HG03558 (cell line): ENCODE results near the gene JAKMIP3.

Source experiments
- ATAC-seq: cut with Tn5 transposase; IDR thresholded peaks from one replicate; pipeline ENCODE4 v1.9.1; 2021; ENCODE audit warnings: moderate number of reproducible peaks; ENCODE audit not compliant: unreplicated experiment; ENCODE audit errors: extremely low read depth

The JAKMIP3 gene

DNA sequence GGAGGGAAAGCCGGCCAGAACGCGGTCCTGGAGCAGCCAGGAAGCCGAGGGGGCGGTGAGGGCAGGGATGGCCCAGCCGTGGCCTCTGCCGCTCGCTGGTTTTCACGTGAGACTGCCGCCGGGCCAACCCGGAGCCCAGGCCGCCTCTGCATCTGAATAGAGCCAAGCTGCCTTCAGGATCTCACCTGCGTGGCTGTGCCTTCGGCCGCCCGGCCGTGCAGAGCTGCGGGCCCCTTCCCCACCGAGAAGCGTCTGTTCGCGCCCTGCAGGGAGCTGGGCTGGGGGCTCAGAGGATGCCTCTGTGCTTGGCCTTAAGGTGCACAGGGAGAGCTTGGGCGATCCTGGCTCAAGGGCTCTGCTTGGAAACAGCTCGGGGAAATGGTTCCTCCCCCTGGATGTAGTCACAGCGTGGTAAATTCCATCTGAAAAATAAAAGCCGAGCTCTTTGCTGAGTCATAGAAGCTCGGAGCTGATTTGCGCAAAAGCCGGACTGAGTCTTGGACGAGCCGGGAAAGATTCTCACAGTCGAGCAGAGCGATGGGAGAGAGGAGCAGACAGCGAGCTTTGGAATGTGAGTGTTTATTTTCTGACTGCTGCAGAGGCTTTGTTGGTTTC is at the start of gene JAKMIP3:
JAKMIP3 (plus strand) TSS at position 456 of the 615 bp plus-strand sequence. CDS start 38,863 bp downstream, outside the sequence.
- ATAC-seq: no peak

DNA sequence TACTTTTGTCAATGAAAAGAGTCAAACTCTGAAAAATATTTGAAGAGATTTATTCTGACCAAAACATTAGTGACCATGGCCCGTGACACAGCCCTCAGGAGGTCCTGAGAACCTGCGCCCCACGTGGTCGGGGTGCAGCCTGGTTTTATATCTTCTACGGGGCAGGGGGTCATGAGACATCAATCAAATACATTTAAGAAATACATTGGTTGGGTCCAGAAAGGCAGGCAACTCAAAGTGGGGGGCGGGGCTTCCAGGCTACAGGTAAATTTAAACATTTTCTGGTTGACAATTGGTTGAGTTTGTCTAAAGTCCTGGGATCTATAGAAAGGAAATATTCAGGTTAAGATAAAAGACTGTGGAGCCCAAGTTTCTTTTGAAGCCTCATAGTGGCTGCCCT is 49.2 kb upstream of the JAKMIP3 start:
- ATAC-seq: no peak

DNA sequence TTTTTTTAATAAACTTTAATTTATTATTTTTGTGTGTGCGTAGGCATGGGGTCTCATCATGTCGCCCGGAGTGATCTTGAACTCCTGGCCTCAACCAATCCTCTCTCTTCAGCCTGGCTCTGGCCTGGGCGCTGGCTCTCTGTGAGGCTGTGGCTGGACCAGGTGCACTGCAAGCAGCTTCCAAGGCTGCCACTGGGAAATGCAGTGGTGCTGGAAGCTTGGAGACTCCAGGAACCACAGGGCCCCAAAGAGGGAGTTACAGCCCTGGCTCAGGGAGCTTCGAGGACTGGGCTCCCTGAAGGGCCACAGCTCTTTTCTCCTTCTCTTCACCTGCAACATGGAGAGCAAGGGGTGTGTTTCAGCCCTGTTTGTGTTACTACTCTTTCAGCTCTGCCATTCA is 47.3 kb upstream of the JAKMIP3 start:
- ATAC-seq: no peak

DNA sequence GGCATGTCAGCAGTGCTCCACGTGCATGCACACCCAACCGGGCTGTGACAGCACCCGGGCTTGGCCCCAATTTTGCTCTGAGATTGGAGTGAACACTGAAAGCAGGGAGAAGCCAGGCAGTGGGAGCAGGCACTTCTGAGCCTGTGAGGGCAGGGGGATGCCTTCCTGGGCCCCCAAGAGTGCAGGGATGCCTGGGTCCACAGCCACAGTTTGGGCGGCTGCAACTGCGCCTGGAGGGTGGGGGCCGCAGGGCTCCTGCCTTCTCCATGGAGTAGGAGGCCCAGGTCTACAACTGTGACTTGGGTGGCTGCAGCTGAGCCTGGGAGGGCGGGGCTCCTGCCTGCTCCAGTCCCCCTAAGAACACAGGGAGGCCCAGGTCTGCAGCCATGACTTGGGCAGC is 46.4 kb upstream of the JAKMIP3 start:
- ATAC-seq: no peak

DNA sequence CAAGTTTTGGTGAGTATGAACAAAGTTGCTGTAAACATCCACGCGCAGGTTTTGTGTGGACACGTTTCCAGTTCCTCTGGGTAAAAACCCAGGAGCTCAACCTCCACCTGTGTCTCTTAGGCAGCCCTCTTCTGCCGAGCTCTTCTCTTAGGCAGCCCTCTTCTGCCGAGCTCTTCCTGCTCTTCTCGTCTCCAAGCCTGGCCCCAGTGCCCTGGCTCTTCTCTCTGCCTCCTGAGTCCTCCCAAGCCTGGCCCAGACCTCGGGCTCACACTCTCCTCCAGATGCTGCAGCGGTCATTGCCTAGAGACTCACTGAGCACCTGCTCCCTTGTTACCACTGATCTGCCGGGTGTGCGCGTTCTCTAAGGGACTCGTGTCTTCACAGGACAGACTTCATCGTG is 45.3 kb upstream of the JAKMIP3 start:
- ATAC-seq: no peak

DNA sequence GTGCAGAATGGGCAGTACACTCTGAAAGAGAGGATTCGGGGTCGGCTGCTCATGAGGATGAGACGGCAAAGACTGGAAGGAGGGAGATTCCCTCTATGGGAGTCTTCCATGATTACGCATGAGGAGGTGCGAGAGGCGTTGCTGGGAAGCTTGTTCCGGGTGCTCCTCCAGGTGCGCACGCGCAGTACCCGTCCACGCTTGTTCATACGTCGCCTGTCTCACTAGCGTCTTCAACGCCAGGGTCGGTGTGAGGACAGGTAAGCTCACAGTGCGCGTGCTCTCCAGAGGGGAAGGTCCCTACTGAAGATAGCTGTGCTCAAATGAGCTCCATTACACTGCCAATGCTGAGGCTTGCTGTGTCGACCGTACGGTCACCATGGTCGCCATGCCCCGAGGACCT is 44.7 kb upstream of the JAKMIP3 start:
- no peak for ATAC-seq

DNA sequence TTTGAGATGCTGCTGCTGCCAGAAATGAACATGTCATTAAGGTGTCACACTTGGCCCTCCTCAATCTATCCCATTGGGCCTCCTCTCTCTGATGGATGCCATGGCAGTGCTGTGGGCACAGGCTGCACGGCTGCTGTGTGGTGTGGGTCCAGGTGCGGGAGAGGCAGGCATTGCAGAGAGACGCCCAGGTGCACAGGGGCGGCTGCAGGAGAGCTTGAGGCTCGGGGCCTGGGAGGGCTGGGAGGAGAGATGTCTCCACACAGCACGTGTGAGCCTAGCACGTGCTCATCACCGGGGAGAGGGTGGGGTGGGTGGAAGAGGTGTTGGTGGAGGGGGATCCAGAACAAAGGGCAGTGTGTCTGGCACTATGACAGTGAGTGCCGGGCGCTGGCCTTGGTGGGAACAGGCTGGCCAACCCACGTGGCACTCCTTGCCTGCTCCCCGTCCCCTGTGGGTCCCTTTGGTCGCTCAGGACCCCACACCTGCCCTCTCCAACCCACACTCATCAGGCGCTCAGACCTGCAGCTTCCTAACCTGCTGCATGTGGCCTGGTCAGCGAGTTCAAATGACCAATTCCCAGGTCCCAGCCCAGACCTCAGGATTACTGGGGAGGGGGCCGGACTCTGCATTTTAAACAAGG is 44.1 kb upstream of the JAKMIP3 start:
- no peak for ATAC-seq

DNA sequence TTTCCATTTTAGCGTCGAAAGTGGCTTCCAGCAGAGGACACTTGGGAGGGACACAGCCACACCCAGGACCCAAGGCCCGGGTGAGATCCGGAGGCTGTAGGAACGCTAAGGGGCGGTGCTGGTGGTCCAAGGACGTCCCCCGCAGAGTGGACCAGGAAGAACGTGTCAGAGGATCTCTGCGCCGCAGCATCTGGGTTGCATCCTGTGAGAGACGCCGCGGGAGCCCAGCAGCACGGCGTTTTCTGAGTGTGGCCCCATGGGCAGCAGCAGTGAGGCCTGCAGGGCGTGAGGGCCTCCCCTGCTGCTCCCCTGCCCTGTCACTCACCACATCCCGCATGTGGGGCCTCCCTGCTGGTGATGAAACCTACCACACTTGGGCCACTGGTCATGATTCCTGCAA is 43.5 kb upstream of the JAKMIP3 start:
- no peak for ATAC-seq

DNA sequence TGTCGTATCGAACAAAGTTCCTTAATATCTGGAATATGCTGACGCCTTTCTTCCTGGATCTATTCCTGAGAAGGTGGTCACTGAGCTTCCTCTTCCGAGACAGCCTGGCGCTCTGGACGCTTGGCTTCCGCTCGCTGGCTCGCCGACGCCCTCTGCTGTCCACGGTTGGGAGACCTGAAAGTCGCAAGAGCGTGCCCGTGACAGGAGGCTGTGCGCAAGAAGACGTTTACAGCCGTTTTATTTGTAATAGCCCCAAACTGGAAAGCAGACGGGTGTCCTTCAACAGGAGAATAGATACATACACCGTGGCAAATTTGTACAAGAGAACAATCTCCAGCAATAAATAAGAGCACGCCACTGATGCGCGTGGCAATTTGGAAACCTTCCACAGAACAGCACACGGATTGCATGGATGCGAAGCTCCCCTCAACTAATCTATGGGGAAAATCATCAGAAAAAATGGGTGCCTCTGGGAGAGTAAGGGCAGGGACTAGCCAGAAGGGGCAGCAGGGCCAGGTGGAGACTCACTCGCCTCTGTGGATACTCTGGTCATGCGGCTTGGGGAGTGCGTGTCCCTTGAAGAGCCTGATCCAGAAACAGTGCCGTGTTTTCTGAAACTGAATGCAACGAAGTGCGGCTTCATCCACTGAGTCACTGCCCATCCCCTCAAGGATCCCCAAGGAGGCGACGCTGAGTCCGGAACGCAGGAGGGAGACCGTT is 42.5 kb upstream of the JAKMIP3 start:
- ATAC-seq: no peak

DNA sequence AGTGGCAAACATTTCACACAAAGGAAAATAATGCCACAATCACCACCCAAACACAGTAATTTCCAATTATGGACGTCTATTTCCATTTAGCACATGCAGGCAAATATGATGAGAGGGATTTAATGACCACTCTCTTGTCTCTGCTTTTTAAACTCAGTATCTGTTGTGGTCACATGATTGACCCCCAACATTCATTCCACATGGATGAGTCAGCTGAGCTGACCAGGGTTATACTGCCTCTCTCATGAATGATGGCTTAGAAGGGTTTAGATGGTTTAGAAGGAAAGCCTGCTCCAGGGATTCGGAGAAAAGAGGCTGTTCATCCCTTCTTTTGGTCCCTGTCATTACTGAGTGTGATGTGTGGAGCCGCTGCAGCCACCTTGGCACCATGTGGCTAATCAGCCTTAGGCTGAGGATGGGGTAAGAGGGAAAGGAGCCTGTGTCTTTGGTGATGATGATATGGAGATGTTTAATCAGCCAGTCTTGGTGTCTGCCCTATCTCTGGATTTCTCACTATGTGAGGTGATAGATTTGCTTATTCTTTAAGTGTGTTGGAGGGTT is 38.2 kb upstream of the JAKMIP3 start:
- ATAC-seq: no peak

DNA sequence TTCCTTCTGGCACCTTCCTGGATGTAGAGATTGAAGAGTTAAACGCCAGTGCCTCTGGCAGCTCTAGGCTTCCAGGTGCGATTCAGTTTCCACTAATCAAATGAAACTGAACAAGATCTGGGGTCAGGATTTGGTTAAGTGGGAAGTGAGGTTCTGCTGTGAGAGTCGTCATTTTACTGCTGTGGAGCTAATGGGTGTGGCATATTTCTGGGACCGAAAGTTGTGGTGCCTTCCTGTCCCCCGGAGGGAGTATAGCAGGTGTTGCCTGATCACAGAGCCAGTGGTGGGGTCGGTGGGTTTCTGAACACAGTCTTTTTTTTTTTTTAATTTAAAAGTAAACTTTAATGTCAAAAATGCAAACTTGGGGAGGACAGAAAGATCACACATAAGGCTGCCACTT is 37.0 kb upstream of the JAKMIP3 start:
- ATAC-seq: no peak

DNA sequence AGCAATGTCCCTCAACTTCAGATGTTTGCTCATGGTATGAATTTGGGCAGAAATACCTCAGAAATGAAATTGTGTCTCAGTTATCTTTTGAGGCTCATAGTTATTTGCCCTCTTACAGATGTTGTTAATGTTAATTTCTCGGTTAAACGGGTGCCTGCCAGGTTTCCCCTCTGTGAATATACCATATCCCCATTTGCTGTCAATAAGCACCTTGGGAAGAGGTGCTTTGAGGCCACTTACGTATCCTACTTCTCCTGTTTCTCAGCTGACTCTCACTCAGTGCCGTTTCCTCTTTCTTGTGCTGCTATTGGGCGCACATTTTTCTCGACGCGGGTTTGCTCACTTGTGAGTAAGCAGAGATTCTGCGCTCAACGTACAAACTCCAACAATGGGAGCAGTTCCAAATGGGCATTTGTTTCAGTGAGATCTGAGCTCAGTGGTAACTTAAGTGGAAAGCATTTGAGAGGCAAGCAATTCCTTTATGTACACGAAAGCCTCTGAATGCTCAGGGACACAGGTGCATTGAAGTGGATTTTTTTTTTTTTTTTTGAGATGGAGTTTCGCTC is 34.8 kb upstream of the JAKMIP3 start:
- ATAC-seq: no peak

DNA sequence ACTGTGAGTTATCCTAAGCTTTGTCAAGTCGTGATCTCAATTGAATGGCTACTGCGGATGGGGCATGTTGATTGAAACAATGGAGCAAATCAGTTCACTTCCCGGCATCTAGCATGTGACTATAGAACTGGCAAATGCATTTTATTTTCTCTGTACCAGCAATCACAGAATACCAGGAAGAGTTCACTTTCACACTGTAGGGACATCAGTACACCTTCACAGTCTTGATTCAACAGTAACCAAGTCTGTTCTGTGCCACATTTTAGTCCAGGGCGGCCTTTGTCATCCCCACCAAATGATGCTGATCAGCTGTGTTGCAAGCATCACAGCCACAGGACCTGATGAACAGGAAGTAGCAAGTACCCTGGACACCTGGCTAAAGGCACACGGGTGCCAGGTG is 32.1 kb upstream of the JAKMIP3 start:
- no peak for ATAC-seq

DNA sequence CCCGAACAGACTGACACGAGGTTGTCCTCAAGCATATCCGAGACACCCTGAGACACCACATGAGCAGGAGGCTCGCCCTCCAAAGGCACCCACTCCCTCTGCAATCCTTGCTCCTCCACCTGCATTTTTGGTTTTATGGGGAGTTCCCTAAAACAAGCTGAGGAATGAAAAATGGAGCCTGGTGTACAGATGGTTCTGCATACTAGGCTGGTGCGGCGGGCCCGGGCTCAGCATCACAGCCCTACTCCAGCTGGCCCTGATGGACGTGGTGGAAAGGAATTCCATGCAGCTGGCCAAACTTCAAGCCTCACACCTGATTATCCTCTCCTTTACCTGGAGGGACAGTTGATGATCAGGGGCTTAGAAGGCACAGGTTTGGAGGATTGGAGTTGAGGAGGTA is 30.3 kb upstream of the JAKMIP3 start:
- no peak for ATAC-seq

DNA sequence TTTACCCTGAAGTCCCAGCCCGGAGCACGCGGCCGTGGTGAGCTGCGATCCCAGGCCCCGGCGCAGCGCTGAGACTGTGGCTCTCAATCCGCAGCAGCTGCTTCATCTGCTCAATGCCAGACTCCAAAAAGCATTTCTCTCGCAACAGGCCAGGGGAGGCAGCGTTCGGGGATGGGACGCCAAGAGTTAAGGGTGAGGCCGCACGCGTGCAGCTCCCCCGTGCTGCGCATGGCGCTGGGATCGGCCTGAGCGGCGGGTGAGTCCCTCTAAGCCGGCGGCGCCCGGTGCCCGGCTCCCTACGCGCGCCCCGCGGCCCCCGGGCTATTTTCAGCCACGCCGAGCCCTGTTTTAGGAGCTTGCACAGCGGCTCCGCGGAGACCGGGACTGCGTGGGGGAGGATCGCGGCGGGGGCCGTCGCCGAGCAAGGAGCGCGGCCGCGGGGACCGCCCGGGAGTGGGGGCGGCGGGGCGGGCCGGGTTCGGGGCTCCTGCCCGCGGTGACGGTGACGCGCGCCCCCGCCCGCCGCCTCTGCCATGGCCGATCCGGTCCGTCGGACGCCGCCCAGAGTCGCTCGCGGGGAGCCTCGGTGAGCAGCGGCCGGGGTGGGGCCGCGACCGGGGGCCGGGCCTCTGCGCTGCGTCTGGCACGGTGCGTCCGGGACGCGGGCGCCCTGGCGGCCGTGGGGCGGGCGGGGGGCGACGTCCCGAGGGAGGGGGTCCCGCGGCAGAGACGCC is 29.4 kb upstream of the JAKMIP3 start:
- no peak for ATAC-seq

DNA sequence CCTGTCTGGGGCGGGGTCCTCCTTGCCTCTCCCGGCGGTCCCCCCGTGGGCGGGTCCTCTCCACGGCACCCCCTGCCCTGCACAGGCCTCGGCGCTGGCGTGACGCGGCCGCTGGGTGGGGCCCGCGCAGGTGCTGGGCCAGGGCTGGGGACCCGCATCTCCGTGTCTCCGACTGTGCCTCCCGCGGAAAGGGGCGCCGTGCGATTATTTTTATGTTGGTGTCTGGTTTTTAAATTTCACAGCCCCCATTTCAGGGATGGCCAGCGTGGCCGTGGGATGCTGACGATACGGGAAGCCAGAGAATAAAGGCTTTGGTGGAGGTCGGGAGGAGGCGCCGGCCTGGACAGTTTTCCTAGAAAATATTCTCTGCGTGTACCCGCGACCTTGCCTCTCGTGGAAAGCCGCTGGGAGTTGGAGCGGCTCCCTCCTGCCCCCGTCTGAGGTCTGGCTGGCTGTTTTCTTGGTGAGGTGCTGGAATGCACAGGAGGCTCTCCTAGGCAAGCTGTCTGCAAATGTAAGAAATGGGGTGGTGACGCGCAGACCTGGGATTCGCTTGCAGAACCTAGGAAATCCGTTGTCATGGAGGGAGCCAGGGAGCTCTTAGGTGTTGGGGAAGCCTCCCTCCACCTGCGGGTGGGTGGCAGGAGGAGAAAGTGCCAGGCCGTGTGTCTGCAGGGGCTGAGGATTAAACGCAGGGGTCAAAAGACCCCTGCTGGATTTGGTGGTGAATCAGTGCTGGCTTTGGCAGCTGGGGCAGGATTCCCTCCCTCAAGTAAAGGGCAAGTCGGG is 28.7 kb upstream of the JAKMIP3 start:
- ATAC-seq: no peak

DNA sequence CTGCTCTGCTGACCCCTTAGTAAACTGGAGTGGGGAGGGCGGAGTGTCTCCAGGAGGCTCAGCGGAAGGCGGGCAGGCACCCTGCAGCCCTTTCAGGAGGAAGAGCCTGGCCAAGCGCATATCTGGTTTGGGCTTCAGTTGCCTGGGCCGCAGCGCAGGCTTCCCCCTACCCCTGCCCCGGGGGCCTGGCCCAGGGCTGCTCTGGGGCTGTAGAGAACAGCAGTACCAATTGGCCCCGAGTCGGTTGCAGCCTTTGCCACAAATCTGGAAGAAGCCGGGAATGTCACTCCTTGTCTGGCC is 28.1 kb upstream of the JAKMIP3 start:
- no peak for ATAC-seq

DNA sequence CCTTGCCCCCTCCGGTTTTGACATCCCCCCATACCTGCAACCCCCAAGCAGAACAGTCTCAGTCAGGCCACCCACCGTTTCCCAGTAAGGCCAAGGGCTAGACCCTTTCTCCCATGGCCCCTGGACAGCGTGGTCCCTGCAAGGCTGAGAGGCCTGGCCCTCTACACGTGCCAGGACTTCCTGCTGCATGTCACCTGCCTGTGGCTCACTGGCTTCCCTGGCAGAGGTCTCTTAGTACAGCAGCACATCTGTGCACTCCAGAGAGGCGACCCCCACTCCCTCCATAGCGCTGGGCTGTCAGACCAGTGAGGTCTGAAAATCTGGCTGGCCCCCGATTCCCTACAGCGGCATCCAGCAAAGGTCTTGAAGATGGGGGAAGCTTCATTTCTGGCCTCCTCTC is 26.4 kb upstream of the JAKMIP3 start:
- no peak for ATAC-seq

DNA sequence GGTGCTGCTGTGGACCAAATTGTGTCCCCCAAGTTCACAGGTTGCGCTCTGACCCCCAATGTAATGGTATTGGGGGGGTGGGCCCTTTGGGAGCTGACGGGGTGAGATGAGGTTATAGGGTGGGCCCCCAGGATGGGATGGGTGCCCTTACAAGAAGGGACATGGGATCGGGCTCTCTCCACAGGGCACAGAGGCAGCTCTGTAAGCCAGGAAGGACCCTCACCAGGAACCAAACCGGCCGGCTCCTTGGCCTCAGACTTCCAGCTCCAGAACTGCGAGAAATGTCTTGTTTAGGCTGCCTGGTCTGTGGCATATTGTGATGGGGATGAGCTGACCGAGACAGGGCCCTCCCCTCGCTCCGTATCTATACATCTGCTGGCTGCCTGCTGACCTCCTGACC is 25.7 kb upstream of the JAKMIP3 start:
- no peak for ATAC-seq

DNA sequence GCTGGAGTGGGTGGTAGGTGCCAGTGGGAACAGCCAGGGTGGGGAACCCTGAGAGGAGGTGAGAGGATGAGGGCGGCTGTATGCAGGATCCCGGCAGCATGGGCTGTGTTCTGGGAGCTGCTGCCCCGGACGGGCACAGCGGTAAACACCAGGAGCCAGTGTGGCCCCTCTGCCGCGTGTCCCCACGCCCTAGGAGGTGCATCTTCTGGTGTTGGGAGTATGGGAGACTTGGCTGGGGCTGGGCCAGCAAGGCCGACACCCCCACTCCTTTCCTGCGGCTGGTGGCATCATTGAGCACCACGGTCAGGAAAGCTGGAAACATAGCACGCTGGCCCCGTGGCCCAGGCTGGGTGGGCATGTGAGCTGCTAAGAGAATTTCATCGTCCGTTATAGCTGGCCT is 24.4 kb upstream of the JAKMIP3 start:
- ATAC-seq: no peak
